OCI-LY1 (cell line): Measurements from ENCODE around the gene CYP11A1.

Source experiments
- CTCF ChIP-seq: fragments of 200-600 bp; sonication (generic), shearing (Covaris generic); IDR thresholded peaks from 2 replicates; pipeline ENCODE4 v1.5.1; 2017; ENCODE audit warnings: mild to moderate bottlenecking, antibody characterized with exemption, low read length, moderate library complexity, mixed read lengths
- EZH2 ChIP-seq: fragments of 200-600 bp; sonication (generic), shearing (Covaris generic); IDR thresholded peaks from 2 replicates; pipeline ENCODE4 v1.8.0; 2017; ENCODE audit warnings: borderline replicate concordance, mixed run types, mild to moderate bottlenecking, antibody characterized with exemption, low read length, moderate library complexity, mixed read lengths

DNA sequence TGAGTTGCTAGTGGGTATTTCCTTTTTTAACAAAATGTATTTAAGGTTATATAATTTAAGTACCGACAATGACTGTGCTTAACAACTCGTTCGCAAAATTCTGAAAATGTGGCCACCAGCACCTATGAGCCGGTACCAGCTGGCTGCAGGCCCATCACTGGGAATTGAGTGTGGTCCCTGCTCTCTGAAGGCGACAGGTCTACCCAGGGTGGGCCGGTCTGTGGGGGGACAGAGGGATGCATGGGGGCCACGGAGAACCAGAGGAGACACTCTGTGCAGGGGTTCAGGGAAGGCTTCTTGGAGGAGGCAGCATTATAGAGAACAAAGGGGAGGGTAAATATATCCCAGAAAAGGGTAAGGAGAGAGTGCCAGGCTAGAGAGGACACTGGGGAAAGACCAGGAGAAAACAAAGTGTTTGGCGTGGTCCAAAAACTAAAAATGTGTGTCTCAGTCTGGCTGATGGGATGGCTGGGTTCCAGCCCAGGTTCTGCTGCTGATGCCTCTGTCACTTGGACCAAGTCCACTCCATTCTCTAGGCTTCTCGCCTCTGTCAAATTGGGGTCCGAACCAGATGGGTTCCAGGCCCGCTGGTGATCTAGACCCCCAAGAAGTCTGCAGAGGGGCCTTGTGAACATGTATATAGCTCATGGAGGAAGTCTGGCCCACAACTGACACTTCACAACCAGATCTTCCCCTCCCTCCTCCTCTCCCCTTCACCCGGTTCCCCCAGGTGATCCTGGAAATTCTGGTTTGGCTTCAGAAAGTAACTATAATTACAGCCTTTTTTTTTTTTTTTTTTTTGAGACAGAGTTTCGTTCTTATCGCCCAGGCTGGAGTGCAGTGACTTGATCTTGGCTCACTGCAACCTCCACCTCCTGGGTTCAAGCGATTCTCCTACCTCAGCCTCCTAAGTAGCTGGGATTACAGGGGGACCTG lies 10.7 kb upstream of the CYP11A1 start:
- TF ChIP-seq EZH2 (no peak), CTCF (no peak)
